SH-SY5Y (cell line): ENCODE data around the gene PPP1R14D.

ENCODE experiments used
- GATA2 ChIP-seq: IDR thresholded peaks from 2 replicates; pipeline ENCODE4 v1.6.1; 2011; ENCODE audit warnings: mild to moderate bottlenecking, low read depth, low read length
- GATA3 ChIP-seq: IDR thresholded peaks from 2 replicates; pipeline ENCODE4 v1.6.1; 2011; ENCODE audit warnings: low read depth, mild to moderate bottlenecking, low read length, moderate library complexity

GRCh38 chr15:40772014-40772413 lies 56.5 kb downstream of the PPP1R14D start:
- no peak for TF ChIP-seq GATA2
- no peak for TF ChIP-seq GATA3
